ENCODE results near the gene SHC2.
A peak's percentile ranks its signal among the peaks of the same experiment; 100 is the strongest.
"Not testable (repeated sequence)": the region's sequence is repeated elsewhere in the genome, so short reads cannot be mapped to it uniquely, and the experiment has no call there.

Gene SHC2

DNA sequence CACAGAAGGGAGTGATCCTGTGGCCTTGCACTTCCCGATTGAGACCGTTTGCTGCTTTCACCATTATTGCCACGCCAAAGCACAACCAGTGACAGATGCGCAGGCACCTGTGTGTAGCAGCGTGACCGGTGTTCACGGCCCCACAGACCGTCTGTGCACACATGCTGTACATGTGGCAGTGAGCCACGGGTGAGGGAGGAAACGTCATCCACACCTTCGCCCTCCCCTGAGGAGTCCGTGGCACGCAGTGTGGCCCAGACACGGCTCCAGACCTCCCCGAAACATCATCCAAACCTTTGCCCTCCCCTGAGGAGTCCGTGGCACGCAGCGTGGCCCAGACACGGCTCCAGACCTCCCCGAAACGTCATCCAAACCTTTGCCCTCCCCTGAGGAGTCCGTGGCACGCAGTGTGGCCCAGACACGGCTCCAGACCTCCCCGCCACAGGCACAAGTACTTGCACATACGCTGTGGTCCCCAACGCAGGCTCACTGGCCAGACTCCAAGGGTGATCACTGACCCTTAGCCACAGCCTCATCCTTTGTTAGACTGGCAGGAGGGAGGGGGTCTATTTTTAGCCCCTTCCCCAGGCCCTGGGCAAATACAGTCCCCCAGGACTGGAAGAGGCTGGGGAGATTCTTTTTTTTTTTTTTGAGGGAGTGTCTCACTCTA is 7.9 kb upstream of the SHC2 start:
- no peak for DNase-seq

DNA sequence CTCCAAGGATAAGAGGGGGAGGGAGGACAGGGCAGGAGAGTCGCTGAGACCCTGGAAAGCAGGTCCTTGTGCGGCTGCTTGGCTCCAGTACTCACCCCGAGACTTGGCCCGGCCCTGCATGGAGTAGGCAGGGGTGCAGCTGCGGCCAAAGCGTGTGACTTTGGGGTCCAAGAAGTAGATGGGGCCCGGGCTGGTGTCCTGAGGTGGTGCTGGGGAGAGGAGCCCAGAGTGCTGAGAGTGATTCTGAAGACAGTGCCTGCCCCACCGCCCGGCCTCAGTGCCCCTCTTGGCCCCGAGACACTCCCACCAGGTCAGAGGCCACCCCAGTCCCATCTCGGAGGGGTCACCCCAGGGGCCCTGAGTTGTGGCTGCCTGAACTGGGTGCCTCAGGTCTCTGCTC is 6.7 kb upstream of the SHC2 start:
- no peak for DNase-seq

DNA sequence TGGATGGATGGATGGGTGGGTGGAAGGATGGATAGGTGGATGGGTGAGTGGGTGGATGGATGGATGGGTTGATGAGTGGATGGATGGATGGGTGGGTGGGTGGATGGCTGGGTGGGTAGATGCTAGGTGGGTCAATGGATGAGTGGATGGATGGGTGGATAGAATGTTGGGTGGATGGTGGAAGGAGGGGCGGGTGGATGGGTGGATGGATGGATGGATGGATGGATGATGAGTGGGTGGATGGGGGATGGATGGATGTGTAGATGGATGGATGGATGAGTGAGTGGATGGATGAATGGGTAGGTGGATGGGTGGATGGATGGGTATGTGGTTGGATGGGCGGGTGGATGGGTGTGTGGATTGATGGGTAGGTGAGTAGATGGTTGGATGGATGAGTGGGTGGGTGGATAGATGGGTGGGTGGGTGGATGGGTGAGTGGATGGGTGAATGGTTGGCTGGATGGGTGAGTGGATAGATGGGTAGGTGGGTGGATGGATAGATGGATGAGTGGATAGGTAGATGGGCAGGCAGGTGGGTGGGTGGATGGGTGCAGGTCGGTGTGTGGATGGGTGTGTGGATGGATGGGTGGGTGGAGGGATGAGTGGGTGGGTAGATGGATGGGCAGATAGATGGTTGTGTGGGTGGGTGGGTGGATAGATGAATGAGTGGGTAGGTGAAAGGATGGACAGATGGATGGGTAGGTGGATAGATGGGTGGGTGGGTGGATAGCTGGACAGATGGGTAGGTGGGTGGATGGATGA is 4.4 kb upstream of the SHC2 start:
- DNase-seq, result no peak

DNA sequence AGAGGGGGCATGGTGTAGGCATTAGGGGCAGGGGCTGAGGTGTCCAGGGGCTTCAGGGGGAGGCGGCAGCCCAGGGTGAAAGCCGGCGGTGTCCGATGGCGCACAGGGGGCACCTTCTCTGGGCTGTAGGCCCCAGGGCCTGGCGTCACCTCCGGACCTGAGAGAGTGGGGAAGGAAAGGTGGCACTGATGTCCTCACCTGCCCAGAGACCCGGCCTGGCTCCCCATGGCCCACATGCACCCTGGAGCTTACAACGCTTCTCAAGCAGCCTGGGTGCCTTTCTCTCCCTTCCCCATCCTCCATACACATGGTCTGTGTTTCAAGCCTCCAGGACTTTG is 3.3 kb upstream of the SHC2 start:
- no peak for DNase-seq

DNA sequence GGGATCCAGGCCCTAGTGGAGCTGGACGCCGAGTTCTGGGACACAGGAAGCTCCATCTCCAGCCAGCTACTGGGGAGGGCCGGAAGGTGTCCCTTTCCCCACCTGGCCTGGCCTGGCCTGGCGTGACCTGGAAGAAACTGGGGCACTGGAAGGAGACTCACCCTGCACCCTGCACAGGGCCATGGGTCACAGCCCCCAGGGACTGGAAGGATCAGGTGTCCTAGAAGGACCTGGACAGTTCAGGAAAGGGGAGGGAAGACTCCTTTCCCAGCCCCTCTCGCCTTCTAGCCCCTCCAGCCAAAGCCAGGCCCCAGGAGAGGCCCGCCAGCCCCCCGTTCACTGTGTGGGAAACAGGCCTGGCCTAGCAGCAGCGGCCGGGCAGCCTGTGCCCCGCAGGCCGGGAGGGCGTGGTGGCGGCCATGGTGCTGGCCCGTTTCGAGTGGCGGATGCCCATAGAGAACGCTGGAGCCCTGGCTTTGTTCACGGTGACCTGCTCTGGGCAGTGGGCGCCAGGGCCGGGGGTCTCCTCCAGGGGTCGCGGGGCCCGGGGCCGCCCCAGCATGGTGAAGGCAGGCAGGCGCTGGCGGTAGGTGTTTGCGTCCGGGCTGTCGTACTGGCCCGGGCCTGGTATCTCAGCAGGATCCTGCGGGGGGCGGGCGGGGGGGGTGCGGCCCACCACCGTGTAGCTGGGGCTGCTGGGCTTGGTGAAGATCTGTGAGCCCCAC is 2.8 kb upstream of the SHC2 start:
- no peak for DNase-seq

DNA sequence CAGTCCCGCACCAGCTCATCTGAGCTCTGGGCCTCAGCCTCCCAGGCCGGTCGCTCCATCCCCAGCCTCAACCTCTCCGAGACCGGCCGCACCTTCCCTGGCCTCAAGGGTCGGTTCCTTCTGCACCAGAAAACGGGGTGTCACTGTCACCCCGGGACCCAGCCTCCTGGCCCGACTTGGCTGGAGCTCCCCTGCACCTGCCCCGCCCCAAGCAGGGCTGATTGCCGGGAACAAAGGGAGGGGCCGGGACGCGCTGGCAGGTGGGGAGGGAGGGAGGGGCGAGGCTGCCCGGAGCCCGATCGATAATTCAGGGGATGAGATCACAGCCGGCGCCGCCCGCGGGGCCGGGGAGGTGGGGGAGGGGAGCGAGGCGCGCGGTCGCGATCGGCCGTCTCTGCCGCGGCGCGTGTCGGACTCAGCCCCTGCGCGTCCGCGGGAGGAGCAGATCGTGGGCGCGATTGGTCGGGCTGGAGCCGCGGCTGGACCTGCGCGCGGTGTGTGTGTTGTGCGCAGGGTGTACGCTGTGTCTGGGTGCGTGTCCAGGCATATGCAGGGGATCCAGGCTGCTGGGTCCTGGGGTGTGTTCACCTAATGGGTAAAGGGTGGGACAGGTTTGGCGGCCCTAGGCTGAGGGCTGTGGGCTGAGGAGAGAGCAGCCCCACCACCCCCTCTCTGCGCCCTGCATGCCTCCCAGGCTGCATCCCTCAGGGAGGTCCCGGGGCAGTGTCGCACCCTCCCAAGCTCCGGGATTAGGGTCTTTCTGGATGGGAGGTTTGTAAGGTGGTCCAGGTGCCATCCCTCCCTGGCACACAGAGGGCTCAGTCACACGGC is 1.1 kb upstream of the SHC2 start:
- peak; percentile 75 for DNase-seq

DNA sequence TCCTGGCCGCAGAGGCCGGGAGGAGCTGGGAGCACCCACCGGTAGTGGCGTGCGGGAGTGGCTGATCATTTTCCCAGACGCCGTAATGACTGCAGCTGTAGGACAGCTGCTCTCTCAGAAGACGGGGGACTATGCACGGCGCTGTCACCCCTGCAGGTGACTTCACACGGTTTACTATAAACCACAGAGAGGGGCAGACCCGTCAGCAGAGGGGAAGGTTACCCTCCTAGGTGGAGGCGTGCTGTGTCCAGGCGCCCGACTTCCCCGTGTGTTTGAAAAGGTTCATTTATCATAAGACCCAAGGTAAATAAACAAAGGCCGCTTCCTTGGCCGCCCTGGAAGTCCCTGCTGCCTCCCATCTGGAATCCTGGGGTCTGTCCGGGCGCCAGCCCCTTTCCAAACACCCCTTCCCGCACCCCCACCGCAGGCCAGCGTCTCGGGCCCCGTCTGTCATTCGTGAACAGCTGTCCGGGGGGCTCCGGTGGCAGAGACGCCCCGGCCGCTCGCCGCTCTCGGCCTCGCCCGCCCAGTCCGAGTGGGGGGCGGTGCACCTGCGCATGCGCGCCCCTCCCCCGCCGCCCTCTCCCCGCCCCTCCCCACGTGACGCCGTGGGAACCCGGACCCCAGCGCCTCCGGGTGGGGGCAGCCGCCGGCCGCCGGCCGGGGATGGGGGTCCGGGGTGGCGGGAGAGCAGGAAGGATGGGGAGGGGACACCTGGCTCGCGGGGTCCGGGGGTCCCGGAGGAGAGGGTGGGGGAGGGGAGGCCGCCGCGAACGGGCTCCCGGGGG is 915 bp downstream of the SHC2 start:
- DNase-seq, result peak; percentile 43

DNA sequence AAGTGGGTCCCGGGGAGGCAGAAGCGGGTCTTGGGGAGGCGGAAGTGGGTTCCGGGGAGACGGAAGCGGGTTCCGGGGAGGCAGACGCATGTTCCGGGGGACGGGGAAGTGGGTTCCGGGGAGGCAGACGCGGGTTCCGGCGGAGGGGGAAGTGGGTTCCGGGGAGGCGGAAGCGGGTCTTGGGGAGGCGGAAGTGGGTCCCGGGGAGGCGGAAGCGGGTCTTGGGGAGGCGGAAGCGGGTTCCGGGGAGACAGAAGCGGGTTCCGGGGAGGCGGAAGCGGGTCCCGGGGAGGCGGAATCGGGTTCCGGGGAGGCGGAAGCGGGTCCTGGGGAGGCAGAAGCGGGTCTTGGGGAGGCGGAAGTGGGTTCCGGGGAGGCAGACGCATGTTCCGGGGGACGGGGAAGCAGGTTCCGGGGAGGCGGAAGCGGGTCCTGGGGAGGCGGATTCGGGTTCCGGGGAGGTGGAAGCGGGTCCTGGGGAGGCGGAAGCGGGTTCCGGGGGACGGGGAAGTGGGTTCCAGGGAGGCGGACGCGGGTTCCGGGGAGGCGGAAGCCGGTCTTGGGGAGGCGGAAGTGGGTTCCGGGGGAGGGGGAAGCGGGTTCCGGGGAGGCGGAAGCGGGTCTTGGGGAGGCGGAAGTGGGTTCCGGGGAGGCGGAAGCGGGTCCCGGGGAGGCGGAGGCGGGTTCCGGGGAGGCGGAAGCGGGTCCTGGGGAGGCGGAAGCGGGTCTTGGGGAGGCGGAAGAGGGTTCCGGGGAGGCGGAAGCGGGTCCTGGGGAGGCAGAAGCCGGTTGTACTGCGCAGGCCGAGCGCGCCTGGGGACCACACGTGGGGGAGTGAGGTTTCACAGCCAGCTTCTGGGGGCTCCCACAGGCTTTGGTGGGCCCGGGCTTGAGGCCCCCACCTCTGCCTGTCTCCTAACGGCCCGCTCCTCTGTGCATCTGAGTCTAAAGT is 2.5 kb downstream of the SHC2 start:
- DNase-seq, result no peak

DNA sequence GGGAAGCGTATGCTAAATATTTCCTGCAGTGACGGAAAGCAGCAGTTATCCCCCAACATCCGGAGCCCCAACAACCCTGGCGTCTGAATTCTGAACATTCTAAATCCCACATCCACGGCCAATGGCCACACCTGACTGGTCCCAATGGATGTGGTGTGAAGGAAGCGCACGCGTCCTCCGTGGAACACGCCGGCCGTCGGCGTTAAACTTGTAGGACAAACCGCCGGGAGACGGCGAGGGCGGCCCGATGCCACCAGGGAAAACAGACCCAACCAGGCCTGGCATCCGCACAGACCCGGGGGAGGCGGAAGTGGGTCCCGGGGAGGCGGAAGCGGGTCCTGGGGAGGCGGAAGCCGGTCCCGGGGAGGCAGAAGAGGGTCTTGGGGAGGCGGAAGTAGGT is 3.2 kb downstream of the SHC2 start:
- DNase-seq, result no peak

DNA sequence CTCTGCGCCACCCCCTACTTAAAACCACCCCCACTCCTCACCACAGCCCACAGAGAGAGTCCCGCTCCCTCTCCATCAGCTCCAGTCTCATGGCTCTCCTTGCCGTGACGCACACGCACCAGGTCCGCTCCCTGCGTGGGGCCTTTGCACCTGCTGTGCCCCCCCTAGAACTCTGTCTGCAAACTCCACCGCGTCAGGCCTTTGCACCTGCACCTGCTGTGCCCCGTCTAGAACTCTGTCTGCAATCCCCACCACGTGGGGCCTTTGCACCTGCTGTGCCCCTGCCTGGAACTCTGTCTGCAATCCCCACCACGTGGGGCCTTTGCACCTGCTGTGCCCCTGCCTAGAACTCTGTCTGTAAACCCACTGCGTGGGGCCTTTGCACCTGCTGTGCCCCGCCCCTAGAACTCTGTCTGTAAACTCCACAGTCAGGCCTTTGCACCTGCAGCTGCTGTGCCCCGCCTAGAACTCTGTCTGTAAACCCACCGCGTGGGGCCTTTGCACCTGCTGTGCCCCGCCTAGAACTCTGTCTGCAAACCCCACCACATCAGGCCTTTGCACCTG is 4.2 kb downstream of the SHC2 start:
- no peak for DNase-seq

DNA sequence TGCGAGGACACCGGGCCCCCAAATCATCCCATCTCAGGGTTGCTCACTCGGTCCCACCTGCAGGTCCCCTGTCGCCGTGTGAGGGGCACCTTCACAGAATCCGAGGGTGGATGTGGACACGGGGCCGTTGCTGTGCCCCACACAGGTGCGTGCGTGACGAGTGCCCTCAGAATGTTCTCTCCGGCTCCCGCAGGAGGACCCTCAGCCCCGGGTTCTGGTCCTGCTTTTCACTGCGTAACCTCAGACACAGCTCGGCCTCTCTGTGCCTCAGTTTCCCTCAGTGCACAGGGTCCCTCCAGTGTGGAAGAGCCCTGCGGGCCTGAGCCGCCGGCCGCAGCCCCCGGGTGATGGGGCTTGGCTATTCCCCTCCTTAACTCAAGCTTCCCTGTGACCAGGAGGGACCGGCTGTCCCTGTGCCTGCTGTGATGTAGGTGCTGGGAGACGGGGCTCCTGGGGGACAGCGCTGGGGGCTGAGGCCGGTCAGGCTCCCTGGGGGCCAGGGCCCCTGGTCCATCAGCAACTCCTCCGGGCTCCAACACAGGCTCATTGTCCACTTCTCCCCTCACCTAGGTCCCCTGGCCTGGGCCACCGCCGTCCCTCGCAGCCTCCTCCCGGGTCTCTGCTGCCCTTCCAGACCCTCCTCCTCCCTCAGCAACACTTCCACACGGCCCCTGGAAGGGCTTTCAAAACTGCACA is 4.8 kb downstream of the SHC2 start:
- no peak for DNase-seq

DNA sequence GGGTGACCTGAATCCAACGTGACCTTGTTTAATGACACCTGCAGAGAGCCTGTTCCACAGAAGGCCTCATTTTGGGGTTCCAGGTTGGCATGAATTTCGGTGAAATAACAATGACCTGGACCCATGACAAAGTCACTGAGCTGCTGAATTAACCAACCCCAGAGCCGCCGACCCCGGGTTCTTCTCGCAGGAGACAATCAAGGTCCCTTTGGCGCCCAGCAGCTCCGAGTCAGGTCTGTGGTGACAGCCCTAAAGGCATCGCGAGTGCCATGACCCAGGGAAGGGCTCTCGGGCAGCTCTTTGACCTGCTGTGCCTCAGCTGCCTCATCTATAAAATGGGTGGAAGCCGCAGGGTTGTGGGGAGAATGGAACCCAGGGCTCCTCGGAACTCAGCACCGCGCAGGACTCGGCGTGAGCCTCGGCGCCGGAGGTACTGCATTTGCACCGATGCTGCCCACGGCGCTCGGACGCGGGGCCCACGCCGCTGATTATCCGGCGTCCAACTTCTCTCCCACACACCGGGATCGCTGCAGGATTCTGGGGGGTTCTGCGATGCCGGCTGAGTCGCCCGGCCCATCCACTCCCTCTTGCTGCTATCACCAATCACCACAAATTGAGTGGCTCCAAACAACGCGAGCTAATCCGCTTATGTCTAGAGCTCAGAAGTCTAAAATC is 5.7 kb downstream of the SHC2 start:
- DNase-seq, result no peak

DNA sequence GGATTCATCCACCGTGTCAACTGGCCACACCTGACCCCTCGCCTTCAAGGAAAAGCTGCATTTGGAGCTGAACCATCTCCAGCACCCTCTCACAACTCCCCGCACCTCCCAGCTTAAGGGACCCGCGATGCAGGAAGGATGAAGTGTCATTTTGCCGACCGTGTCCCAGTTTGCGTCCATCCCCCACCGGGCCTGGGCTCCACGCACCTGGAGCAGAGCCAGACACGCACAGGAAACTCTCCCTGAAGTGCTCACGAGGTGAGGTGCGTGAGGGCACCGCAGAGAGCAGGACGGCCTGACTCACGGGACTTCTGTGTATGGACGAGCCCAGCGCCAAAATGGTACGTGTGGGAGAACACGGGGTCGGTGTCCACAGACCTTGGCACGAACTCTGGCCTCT is 7.2 kb downstream of the SHC2 start:
- DNase-seq, result no peak

DNA sequence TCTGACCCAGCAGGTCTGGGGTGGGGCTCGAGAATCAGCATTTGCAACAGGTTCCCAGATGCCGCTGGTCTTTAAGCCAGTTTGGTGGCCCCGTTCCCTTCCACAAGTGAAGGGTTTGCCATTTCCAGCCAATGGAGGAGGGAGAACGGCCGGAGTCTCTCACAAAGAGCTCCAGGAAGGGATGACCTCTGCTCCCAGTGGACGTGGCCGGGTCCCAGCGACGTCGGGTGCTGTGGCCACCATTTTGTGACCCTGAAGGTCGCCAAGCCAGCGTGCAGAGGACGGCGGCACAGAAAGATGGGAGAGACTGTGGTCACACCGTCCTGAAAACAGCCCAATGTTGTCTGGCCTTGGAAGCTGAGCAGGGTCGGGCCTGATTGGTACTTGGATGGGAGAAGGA is 8.0 kb downstream of the SHC2 start:
- DNase-seq, result no peak

DNA sequence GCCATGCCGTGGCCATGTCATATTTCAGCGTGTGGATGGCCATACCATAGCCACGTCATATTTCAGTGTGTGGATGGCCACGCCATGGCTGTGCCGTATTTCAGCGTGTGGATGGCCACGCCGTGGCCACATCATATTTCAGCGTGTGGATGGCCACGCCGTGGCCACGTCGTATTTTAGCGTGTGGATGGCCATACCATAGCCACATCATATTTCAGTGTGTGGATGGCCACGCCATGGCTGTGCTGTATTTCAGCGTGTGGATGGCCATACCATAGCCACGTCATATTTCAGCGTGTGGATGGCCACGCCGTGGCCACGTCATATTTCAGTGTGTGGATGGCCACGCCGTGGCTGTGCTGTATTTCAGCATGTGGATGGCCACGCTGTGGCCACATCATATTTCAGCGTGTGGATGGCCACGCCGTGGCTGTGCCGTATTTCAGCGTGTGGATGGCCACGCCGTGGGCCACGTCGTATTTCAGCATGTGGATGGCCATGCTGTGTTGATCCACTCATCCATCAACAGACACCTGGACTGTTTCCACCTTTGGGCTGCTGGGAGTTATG is 9.8 kb downstream of the SHC2 start:
- DNase-seq, result not testable (repeated sequence)

DNA sequence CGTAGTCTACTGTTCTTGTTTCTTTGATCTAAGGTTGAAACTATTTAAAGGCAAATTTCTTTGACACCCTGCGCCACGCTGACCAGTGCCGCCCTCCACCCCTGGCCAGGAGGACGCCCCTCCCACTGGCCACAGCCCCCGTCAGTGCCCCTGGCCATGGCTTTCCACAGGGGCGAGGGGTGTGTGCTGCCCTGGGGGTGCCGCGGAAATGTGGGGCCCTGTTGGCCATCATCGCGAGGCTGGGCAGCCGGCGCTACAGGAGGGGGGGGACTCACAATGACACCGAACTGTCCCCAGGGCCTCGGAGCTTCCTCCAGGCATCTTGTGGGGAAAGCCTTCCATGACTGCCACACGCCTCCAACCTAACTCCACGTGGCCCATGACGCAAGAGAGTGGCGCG is 10.9 kb downstream of the SHC2 start:
- no peak for DNase-seq

DNA sequence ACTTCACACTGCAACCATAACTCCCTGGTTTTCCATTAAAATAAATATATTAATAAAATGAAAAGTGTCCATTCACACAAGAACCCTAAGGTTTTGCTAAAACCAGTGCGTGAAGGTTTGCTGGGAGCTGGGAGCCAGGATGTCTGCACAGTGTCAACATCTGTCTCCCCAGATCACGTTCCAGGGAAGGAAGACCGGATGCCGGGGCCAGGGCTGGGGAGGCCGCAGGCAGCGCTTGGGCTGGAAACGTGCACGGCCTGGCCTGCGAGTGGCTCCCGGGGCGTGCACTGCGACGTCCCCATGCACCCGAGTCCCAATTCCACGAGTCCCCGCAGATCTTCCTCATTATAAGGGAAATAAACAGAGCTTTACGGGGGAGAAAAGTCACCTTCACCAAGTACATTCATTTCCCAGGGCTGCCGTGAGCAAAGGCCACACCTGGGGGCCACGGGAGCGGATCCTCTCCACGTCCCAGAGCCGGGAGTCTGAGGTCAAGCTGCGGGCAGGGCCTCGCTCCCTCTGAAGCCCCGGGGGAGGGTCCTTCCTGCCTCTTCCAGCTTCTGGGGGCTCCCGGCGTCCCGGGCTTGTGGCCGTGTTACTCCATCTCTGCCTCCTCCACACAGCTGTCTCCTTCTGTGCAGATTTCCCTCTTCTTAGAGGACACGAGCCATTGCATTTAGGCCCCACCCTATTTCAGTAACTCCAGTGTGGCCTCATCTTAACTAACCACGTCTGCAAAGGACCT is 12.8 kb downstream of the SHC2 start:
- DNase-seq, result no peak

DNA sequence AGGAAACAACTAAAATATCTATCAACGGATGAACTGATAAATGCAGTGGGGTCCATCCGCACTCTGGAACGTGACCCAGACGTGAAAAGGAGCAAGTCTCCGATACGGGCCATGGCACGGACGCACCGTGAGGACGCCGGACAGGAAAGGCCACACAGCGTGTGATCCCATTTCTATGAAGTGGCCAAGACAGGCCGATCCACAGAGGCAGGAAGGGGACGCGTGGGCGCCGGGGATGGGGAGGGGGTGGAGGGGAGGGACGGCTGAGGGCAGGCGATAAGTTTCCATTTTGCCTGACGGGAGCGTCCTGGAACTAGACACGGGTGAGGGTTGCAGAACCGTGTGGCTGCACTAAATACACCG is 13.8 kb downstream of the SHC2 start:
- DNase-seq, result no peak
